ENCODE measurements around the gene MYO1E.

The MYO1E gene

GRCh38 chr15:59251001-59251845 is 121.4 kb downstream of the MYO1E start:
- H3F3A ChIP-seq (ENCODE audit: insufficient read depth) = peaks cover 57% of the 10 kb centered on the region
- H3K4me2 ChIP-seq (ENCODE audit: low read depth, low read length, poor library complexity, severe bottlenecking) = peak overlapping the region; percentile 61
- H3K4me3 ChIP-seq (ENCODE audit: insufficient read depth, low read length, poor library complexity, severe bottlenecking) = peak overlapping the region; percentile 12
- peak overlapping the region; percentile 80 for H3K27ac ChIP-seq (ENCODE audit: low read depth, low read length)
- peak overlapping the region; percentile 2; the same call in 1 of the 2 replicates for H3K9ac ChIP-seq (ENCODE audit: low read length)
- no peak overlapping the region for H2AFZ ChIP-seq (ENCODE audit: low read depth, low read length, severe bottlenecking)
- peaks cover 81% of the 10 kb centered on the region for H3K79me2 ChIP-seq (ENCODE audit: insufficient read depth, low read length)
- no peaks in the 10 kb centered on the region for H3K9me2 ChIP-seq (replicated peaks; ENCODE audit: insufficient read depth, low read length)
- TF ChIP-seq CTCF (IDR thresholded peaks at IDR 0.05; ENCODE audit: insufficient read depth, low read length, poor library complexity, severe bottlenecking) = no peak
- no peak for TF ChIP-seq EZH2phosphoT487 (conservative IDR thresholded peaks at IDR 0.05; ENCODE audit: low read length)
- H3K9me3 ChIP-seq (ENCODE audit: insufficient read depth, low read length) = no peaks in the 10 kb centered on the region
- no peaks in the 10 kb centered on the region; the same call in 1 of the 2 replicates for H4K20me1 ChIP-seq (ENCODE audit: low read depth, low read length)
- H3K27me3 ChIP-seq (ENCODE audit: low read length) = no peaks in the 10 kb centered on the region
- H3K36me3 ChIP-seq (ENCODE audit: low read length) = peaks cover 37% of the 10 kb centered on the region

DNA sequence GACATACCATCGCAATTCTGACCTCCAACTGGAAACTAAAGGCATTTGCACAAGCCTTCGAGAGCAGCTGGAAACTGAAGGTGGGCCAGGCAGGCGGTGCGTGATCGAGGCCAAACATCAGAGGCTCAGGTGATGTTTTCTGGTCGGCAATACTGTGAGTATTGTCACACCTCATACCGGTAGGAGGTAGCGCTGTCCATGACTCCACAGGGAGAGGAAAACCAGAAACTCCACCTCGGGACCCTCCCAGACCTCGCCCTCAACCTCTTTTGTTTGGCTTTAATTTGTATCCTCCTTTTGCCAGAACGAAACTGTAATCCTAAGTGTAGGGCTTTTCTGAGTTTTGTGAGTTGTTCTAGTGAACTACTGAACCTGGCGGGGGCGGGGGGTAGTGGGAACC is 122.4 kb downstream of the MYO1E start:
- Histone ChIP-seq H3K9me3 (ENCODE audit: insufficient read depth, low read length) (no peaks in the 10 kb centered on the region), H3K4me2 (ENCODE audit: low read depth, low read length, poor library complexity, severe bottlenecking) (no peak overlapping the region), H3K79me2 (ENCODE audit: insufficient read depth, low read length) (peaks cover 81% of the 10 kb centered on the region), H3F3A (ENCODE audit: insufficient read depth) (peaks cover 53% of the 10 kb centered on the region), H3K9ac (ENCODE audit: low read length) (peak overlapping the region; percentile 2; the same call in 1 of the 2 replicates), H3K4me3 (ENCODE audit: insufficient read depth, low read length, poor library complexity, severe bottlenecking) (no peak overlapping the region), H3K27me3 (ENCODE audit: low read length) (no peaks in the 10 kb centered on the region), H3K36me3 (ENCODE audit: low read length) (peaks cover 35% of the 10 kb centered on the region), H2AFZ (ENCODE audit: low read depth, low read length, severe bottlenecking) (no peak overlapping the region), H3K9me2 (replicated peaks; ENCODE audit: insufficient read depth, low read length) (no peaks in the 10 kb centered on the region), H3K27ac (ENCODE audit: low read depth, low read length) (peak overlapping the region; percentile 80), H4K20me1 (ENCODE audit: low read depth, low read length) (peaks cover 5% of the 10 kb centered on the region; the same call in 1 of the 2 replicates)
- TF ChIP-seq CTCF (IDR thresholded peaks at IDR 0.05; ENCODE audit: insufficient read depth, low read length, poor library complexity, severe bottlenecking) = no peak
- TF ChIP-seq EZH2phosphoT487 (conservative IDR thresholded peaks at IDR 0.05; ENCODE audit: low read length) = no peak

GRCh38 chr15:59249816-59250215 is 122.9 kb downstream of the MYO1E start:
- TF ChIP-seq EZH2phosphoT487 (conservative IDR thresholded peaks at IDR 0.05; ENCODE audit: low read length) (no peak), CTCF (IDR thresholded peaks at IDR 0.05; ENCODE audit: insufficient read depth, low read length, poor library complexity, severe bottlenecking) (no peak)
- Histone ChIP-seq H3K9me3 (ENCODE audit: insufficient read depth, low read length) (no peaks in the 10 kb centered on the region), H3K79me2 (ENCODE audit: insufficient read depth, low read length) (peaks cover 82% of the 10 kb centered on the region), H3K27me3 (ENCODE audit: low read length) (no peaks in the 10 kb centered on the region), H3K9me2 (replicated peaks; ENCODE audit: insufficient read depth, low read length) (no peaks in the 10 kb centered on the region), H3F3A (ENCODE audit: insufficient read depth) (peaks cover 52% of the 10 kb centered on the region), H3K36me3 (ENCODE audit: low read length) (peaks cover 39% of the 10 kb centered on the region), H3K27ac (ENCODE audit: low read depth, low read length) (peak overlapping the region; percentile 80), H2AFZ (ENCODE audit: low read depth, low read length, severe bottlenecking) (no peak overlapping the region), H3K4me2 (ENCODE audit: low read depth, low read length, poor library complexity, severe bottlenecking) (no peak overlapping the region), H3K4me3 (ENCODE audit: insufficient read depth, low read length, poor library complexity, severe bottlenecking) (no peak overlapping the region), H3K9ac (ENCODE audit: low read length) (no peak overlapping the region), H4K20me1 (ENCODE audit: low read depth, low read length) (peaks cover 6% of the 10 kb centered on the region; the same call in 1 of the 2 replicates)
